ENCODE data around the gene CCNY.
"Not testable (repeated sequence)": the region's sequence is repeated elsewhere in the genome, so short reads cannot be mapped to it uniquely, and the experiment has no call there.

The CCNY gene

GRCh38 chr10:35336084-35336831 lies at the start of gene CCNY:
CCNY (plus strand) TSS chr10:35336509; CDS start chr10:35337054, 545 bp downstream.
- DNase-seq, result peak; percentile 45 to 60

- no peak for DNase-seq
Measured at GRCh38 chr10:35289198-35289597, 47.1 kb upstream of the CCNY start.

DNA sequence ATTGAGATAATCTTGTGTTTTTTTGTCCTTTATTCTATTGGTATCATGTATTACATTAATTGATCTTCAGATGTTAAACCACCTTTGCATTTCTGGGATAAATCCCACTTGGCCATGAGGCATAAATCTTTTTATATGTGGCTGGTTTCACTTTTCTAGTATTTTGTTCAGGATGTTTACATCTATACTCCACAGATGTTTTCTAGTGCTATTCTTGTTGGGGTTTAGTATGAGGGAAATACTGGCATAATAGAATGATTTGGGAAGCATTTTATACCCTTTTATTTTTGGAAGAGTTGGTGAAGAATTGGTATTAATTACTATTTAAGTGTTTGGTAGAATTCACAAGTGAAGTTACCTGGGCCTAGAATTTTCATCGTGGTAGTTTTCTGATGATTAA lies 41.8 kb upstream of the CCNY start:
- no peak for DNase-seq

DNA sequence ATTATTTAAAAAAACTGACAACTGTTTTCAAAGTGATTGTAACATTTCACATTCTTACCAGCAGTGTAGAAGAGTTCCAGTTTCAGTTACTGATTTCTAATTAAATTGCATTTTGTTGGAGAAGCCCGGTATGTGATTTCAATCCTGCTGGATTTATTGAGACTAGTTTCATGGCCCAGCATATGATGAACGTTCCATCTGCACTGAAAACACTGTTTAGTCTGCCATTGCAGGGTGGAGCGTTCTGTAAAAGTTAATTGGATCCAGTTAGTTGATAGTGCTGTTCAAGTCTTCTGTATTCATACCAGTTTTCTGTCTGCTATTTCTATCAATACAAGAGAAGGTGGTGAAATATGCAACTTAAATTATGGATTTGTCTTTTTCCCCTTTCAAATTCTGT lies 37.3 kb upstream of the CCNY start:
- no peak for DNase-seq

DNA sequence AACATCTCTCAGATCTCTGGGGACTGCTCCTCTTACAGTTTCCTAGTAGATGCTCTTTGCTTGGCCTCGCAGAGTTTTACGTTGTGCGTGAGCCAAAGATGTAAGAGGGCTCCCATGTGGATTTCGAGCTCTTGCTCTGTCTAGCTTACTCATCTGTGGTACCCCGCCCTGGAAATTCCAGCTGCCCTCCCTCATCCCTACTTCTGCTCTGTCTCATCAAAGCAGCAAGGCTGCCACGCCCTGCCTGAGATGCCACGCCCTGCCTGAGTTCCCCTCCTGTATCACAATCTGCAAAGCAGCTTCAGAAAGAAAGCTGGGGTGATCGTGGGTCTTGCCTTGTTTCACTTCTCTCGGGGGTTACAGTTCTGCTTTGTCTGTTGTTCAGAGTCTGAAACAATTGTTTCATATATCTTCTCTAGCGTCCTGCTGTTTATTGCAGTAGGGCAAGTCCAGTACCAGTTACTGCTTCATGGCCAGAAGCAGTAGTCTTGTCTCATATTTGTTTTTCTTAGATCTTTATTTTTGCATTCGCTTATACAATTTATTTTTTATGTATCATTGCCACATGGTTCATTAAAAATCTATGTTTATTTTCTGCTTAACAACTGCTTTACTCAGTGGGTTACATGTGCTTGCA lies 36.1 kb upstream of the CCNY start:
- no peak for DNase-seq

DNA sequence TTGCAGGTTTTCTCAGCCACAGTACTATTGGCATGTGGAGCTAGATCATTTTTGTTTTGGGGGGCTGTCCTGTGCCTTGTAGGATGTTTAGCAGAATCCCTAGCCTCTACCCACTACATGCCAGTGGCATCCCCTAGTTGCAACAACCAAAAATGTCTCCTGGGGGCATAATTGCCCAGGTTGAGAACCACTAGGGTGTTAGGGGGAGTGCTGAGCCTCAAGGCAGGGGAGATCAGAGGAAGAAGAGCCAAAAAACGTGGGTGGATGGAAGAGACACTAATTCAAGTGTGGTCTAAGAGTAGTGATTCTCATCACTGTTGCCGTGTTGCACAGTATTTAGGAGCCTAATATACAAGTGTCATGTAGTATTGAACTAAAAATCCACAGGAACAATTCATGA lies 31.7 kb upstream of the CCNY start:
- no peak for DNase-seq

DNA sequence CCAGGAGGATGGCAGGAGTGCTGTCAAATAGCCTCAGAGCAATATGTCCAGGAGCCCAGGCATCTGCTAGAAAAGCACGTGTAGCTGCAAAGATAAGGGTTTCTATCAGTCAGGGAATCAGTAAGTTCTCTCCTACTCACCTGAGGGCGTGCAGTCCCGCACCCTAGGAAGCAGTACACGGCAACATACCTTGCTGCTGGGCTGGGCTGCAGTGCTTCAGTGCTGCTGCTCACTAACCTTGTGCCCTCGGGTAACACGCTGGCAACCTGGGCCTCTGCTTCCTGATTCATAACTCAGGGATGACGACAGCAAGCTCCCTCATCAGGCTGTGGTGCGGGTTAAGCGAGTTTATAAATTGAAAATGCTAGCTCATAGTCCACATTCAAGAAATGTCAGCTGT lies 29.5 kb upstream of the CCNY start:
- no peak for DNase-seq

- no peak for DNase-seq
Measured at GRCh38 chr10:35307297-35307696, 29.0 kb upstream of the CCNY start.

GRCh38 chr10:35308809-35309208 lies 27.5 kb upstream of the CCNY start:
- no peak for DNase-seq

DNA sequence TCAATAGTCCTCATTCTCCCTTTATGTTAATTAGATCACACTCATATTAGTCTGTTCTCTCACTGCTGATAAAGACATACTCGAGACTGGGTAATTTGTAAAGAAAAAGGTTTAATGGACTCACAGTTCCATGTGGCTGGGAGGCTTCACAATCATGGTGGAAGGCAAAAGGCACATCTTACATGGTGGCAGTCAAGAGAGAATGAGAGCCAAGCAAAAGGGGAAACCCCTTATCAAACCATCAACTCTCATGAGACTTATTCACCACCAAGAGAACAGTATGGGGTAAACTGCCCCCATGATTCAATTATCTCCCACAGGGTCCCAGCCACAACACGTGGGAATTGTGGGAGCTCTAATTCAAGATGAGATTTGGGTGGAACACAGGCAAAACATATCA lies 22.2 kb upstream of the CCNY start:
- not testable (repeated sequence) for DNase-seq

DNA sequence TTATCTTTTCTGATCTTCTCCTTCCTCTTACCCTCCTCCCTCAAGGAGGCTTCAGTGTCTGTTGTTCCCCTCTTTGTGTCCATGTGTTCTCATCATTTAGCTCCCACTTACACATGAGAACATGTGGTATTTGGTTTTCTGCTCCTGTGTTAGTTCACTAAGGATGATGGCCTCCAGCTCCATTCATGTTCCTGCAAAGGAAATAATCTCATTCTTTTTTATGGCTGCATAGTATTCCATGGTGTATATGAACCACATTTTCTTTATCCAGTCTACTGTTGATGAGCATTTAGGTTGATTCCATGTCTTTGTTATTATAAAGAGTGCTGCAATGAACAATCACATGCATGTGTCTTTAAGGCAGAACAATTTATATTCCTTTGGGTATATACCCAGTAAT lies 21.1 kb upstream of the CCNY start:
- not testable (repeated sequence) for DNase-seq

DNA sequence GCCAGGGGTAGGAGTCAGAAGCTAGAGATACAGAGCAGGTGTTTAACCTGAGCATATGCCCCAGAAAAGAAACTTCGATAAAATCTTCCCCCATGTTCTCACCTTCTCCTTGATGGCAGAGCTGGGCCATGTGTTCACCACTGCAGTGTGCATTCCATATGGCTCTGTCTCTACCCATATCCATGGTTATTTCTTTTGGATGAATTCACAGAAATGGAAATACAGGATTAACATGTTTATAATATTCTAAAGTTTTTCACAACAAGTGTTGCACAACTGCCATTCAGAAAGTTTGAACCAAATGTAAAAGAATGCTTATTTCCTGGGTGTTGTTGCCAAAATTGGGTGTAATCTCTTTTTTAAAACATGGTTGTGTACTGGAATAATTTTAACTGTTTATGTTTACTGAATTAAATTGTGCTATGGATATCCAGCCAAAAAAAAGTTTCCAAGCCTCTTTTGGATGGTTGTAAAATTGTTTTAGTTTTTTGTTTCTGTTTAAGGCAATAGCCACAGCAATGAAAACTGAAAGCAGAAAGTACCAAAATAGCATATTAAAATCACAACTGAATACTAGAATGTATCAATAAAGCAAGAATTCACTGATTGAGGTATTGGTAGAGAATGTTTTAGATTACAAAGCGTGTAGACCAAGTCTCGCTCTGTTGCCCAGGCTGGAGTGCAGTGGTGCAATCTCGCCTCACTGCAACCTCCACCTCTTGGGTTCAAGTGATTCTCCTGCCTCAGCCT lies 19.9 kb upstream of the CCNY start:
- no peak for DNase-seq

- no peak for DNase-seq
Measured at GRCh38 chr10:35318551-35318950, 17.8 kb upstream of the CCNY start.

DNA sequence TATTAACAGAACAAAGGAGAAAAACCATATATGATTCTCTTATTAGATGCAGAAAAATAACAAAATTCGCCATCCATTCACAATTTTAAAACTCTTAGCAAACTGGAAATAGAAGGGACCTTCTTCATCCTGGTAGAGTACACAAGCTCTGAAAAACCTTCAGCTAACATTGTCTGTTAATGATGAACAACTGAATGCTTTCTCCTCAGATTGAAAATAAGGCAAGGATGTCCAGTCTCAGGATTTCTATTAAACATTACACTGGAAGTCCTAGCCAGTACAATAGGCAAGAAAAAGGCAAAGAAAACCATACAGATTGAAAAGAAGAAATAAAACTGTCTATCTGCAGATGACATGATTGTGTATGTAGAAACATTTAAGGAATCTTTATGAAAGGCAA lies 16.0 kb upstream of the CCNY start:
- DNase-seq, result no peak

GRCh38 chr10:35322636-35323035 lies 13.7 kb upstream of the CCNY start:
- DNase-seq, result no peak

DNA sequence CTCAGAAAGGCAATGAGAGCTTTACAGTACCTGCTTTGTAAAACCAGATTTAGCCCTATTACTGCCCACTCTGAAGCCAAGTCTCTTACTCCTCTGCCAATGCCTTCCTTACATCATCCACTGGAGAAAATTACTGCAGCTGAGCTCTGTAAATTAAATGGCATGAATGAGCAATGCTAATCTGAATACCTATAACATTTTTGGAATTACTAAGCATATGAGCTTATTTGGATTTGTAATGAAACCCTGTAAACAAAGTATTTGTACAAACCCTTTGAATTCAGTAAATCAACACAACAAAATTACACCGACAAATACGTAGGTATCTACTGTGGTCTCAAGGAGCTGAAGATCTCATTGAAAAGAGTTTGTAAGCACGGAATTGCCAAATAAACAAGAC lies 12.1 kb upstream of the CCNY start:
- DNase-seq, result no peak

DNA sequence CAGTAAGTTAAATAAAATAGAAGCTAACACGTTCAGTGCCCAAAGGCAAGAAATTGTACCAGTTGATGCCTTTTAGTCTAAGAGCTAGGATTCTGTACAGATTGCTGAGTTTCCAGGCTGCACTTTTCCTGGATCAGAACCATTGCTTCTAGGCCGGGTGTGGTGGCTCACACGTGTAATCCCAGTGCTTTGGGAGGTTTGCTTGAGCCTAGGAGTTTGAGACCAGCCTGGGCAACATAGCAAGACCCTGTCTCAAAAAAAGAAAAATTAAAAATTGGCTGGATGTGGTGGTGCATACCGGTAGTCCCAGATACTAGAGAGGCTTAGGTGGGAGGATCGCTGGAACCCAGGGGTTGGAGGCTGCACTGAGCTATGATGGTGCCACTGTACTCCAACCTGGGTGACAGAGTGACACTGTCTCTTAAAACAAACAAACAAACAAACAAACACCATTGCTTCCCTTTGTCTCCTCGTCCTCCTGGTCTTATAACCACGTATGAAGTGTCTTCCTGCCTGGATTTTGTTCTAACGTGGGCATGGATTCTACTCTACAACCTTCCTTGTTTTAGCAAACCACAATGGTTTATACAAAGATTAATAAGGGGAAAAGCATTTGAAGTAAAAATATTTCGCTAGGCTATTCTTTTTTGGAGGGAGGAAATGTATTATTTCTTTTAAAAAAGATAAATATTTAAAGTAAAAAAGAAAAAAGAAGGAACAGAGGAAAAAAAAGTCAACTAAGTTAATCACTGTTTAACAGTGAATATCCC lies 9.7 kb upstream of the CCNY start:
- DNase-seq, result no peak

- no peak for DNase-seq
Measured at GRCh38 chr10:35327790-35328403, 8.4 kb upstream of the CCNY start.

GRCh38 chr10:35328404-35329037 lies 7.8 kb upstream of the CCNY start:
- DNase-seq, result no peak

DNA sequence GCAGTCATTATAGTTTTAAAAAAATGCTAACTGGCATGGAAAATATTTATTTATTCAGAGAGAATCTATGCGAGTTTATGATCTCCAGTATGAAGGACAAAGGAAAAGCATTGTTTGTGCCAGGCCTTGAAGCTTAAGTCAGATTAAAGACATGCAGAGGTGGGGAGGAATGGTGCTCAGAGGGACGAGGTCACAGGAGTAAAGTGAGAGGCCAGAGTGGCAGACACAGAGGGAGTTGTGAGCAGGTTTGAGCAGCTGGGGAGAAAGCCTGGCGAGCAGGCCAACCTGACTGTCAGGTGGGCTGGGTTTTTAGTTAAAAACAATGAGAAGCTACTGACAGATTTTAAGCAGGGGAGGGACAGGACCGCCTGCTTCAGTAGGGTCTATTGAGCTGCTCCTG lies 6.8 kb upstream of the CCNY start:
- no peak for DNase-seq

DNA sequence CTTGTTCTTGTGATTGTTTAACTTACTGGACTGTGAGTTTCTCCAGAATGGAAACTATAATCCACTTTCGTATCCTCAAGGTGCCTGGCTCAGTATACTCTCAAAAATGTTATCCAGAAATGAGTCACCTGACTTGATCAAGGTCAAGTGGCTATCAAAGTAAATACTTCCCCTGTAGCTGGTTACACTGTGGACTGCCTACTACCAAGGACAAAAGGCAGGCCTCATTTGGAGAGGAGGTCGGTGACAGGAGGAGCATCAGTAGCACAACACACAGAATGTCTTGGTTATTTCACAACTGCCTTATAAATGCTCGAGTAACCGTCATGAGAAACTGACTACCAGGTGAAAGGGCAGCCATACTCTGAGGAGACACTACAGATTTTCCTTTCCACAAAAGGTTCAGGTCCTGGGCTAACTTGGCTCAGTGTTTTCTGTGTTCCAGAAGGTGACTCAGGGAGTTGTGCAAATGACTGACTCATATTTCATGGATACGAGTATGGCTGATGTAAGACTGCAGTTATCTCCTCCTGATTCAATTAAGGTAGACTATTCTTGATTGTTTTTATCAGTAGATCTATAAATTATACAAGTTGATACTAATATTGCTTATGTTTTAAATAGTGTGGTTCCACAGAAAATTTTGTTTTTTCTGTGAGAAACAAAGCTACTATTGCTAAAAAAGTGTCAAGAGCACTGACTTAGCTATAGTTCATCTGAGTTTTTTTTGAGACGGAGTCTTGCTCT lies 4.2 kb upstream of the CCNY start:
- no peak for DNase-seq

- no peak for DNase-seq
Measured at GRCh38 chr10:35334297-35334696, 2.0 kb upstream of the CCNY start.

Data from NCI-H2081 (cell line).